ENCODE data around the gene IFNGR1.

IFNGR1 gene

GRCh38 chr6:137173501-137173900, 45.7 kb downstream of the IFNGR1 start, which contains the start of gene IL22RA2:
IL22RA2 (minus strand) TSS chr6:137173644; CDS start chr6:137161749, 11,895 bp downstream.
- no peak for DNase-seq

DNA sequence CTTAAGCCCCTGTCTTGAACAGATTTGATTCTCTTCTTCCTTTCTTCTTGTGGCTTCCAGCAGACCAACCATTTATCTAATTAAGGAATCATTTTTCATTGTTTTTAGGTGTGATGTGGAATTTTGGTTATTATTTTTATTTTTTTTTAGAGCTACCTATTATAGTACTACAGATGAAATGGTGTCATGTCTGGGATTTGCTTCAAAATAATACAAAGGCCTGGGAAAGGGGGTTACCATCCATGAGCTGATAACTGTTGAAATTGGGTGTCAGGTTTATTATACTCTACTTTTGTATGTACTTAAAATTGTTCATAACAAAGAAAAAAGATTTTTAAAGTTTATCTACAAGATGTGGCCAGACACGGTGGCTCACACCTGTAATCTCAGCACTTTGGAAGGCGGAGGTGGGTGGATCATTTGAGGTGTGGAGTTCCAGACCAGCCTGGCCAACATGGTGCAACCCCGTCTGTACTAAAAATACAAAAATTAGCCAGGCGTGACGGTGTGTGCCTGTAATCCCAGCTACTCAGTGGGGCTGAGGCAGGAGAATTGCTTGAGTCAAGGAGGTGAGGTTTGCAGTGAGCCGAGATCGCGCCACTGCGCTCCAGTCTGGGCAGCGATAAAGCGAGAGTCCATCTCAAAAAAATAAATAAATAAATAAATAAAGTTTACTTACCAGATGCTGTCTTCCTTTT, 46.3 kb downstream of the IFNGR1 start:
- DNase-seq, result no peak

DNA sequence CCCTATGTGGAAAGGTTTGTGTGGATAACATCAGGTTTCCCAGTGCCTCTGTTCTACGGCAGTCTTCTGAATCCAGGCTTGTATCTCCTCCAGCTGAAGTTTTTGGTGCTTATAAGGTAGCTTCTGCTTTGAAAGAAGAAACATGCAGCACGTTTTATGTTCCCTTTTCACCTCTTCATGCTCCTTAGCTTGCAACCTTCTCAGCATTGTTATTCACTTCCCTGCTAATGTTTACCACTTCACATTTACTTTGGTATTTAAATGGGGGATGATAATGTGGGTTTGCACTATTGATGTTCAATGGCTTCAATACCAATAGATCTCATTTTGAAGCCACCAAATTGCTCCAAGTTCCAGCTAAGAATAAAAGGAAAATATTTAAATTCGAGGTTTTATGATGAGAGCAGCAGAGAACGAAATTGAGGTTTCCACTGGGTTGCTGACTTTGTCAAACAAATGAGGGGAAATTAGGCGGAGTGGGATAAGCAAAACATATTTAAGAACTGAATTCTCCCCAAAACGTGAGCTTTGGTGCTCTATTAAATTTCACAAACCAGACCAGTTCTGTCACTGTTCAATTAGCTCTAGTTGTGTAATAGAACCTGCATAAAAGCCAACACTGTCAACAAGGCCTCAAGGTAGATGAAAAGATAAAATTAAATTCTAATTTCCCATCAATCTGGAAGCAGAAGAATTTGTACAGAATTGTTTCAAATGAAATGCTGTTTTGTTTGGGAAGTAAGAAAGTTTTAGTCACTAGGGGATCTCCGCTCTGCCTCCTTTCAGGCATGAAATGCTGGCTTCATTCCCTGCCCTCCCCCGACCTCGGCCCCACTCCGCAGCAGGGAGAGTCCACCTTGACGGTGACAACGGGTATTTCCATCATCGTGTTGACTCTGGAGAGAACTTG, 47.1 kb downstream of the IFNGR1 start:
- no peak for DNase-seq

GRCh38 chr6:137171053-137171374, 48.2 kb downstream of the IFNGR1 start:
- no peak for DNase-seq

DNA sequence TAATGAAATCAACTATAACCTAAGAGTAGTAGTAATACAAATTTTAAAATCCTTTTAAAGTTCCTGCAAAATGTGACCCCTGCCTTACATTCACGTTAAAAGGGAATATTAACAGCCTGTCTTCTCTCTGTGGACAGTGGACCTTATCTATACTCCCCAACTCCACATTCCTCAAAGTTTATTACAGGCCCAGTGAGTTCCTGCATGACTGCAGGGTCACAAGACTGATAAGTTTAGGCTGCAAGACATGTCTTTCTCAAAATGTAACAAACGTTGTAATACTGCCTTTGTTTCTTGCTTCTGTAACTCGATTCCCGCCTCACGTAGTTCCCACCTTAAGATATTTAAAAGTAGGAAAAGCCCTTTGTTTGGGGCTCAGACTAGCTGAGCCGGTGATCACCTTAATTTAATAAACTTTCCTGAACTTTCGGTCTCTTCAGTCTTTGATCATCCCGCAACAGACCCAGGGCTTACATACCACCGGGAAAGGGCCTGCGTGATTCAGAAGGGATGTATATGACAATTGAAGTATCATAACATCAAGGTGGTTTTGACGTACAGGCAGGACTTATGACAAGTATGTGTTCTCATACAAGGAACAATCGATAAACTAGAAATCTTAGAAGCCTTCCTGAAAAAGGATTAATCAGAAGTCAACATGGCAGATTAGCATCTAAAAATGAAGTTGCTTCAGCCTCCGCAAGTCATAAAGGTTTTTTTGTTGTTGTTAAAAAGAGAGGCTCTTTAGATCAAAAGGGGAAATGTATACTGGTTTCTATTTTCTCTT, 48.7 kb downstream of the IFNGR1 start:
- DNase-seq, result no peak

DNA sequence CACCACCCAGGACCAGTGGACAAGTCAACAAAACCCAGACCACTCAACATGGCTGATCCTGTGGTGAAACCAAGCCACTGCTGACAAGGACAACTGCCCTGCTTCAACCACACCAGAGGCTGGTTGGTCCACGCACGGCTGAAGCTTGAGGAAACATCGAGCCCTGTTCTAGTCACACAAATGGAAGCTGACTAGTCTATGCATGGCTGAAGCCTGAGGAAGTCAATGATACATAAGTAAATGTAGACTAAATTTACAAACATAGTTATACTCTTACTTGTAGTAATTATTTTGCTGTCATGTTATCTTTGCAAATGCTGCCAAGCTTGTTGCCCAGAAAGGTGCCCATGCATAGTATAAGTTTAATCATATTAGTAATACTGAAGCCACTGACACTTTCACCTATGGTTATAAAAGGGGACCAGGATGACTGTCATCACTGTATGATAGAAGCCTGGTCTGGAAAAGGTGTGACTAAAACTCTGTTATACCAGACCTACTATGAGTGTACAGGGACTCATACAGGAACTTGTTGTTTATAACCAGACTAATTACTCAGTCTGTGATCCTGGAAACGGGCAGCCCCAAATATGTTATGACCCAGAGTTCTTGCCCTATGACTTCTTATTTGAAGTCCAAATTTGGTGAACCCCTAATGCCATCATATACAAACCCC, 51.3 kb downstream of the IFNGR1 start:
- DNase-seq, result no peak

DNA sequence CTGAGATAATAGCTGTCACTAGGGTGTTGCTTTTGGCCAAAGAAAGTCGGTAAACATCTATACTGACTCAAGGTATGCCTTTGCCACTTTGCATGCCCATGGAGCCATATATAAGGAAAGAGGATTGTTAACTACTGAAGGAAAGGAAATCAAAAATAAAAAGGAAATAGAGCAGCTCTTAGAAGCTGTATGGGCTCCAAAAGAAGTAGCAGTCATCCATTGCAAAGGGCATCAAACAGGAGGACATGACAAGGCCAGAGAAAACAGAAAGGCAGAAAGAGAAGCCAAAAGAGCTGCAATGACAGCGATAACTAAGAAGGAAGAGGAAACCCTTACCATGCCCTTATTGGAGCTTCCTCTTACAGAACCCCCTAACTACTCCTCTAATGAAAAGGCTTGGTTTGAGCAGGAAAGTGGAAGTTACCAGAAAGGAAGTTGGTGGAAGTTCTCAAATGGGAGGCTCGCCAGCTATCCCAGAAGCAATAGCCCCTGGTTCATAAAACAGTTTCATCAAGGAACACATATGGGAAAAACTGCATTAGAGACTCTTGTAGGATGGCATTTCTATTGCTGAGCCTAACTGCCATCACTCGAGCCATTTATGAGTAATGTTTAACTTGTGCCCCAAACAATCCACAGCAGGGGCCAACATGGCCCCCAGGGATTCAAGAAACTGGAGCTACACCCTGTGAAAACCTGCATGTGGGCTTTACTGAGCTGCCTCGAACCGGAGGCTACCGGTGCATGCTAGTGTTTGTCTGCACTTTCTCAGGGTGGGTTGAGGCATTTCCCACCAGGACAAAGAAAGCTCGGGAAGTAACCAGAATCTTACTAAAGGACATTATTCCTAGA, 52.7 kb downstream of the IFNGR1 start:
- DNase-seq, result no peak

- no peak for DNase-seq
Observed at GRCh38 chr6:137165375-137166246, 53.6 kb downstream of the IFNGR1 start.

GRCh38 chr6:137163732-137164318, 55.4 kb downstream of the IFNGR1 start:
- no peak for DNase-seq

GRCh38 chr6:137162692-137163306, 56.4 kb downstream of the IFNGR1 start:
- DNase-seq, result no peak

- no peak for DNase-seq
Observed at GRCh38 chr6:137161949-137162348, 57.2 kb downstream of the IFNGR1 start.

GRCh38 chr6:137160763-137161162, 58.4 kb downstream of the IFNGR1 start:
- no peak for DNase-seq

- DNase-seq, result no peak
Observed at GRCh38 chr6:137159912-137160311, 59.3 kb downstream of the IFNGR1 start.

GRCh38 chr6:137157601-137158000, 61.6 kb downstream of the IFNGR1 start:
- DNase-seq, result no peak

GRCh38 chr6:137156650-137157049, 62.5 kb downstream of the IFNGR1 start:
- DNase-seq, result no peak

DNA sequence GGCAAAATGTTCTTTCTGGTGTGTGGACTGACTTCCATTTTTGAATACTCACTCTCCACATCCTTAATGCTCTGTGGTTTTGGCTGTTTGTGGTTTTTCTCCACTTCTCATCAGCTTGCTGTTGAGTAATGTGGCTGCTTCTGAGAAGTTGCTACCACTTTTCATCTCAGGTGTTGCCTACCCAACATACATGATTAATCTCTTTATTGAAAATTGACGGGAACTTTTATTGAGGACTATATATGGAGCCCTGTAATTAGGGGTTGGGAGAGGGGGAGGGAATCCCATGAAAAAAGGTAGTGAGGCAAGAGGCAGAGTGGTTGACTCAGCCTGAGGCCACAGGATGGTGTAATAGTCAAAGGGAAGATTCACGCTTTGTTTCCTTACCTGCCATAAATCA, 63.4 kb downstream of the IFNGR1 start:
- DNase-seq, result no peak

GRCh38 chr6:137150072-137150471, 69.1 kb downstream of the IFNGR1 start:
- DNase-seq, result no peak

- DNase-seq, result no peak
Observed at GRCh38 chr6:137149035-137149393, 70.2 kb downstream of the IFNGR1 start.

DNA sequence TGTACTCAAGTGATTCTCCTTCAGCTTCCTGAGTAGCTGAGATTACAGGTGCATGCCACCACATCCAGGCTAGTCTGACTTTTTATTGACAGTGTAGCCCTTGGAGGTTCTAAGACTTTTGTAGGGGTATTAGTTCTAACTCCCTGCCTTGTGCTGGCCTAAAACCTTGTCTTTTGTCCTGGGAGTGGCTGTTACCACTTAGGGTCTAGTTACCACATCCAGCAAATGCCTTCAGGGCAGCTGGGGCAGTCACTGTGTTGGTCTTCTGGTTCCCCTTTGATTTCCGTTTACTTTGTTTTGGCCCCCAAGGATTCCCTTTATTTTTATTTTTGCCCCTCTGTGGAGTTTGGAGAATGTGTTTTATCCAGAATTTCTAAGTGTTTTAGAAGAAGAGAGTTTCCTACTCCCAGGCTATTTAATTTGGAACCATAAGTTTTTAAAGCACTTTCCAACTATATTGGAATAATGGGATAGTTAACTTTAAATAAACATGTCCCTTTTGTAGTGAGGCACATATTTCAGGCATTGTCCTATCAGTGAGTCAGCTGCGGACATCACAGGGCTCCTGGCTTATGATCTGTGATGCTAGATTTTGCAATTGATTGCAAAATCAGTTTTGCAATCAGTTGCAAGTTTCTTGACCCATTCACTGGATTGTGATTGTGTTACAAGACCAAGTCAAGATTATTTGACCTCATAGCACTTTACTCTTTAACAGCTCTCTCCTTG, 70.7 kb downstream of the IFNGR1 start:
- DNase-seq, result no peak

All from NCI-H1436 (cell line).